Measurements from ENCODE around the gene VPS29. TPM values are rescaled to one million over a fixed set of nuclear protein-coding genes. Genes with fewer than 3 reads are reported as not detected.

VPS29 gene
- total RNA-seq, 1 donor = 51.4 TPM

DNA sequence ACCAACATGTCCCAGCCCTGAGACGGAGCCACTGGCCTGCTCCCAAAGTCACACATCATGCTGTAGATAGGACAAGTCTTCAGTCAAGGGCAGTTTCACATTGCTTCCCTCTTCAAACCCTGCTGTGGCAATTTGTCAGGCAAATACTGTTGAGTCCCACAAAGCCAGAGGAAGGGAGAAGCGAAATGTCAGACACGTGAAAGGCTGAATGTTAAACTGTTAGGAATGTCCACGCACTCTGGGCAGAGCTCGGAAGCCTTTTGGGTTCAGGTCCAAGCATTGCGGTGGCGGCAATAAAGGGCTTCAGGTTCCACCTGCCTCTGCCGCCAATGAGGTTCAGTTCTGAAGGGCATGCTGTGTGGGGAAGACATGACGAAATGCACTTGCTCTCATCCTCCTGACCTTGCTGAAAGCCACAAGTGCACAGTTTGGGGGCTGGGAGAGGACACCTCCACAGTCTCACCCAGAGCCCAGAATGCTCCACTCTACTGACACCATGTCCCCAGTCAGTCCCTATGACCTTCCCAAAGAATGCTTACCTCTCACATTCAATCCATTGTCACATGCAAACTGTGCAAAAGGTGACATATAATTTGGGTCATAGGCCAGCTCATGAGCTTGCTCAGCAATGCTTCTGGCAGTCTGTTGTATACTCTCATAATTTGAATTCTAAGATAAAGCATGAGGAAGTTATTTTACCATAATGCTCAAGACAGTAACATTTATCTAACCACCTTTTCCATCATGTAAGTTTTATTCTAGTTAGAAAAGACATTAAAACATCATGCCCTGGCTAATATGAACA, 35.9 kb upstream of the VPS29 start:
- Histone ChIP-seq H3K36me3 (ENCODE audit: insufficient read depth, low read length) (peaks cover 15% of the 10 kb centered on the region), H3K9me3 (ENCODE audit: low read depth, low read length) (no peaks in the 10 kb centered on the region), H3K27ac (ENCODE audit: low read depth, low read length) (no peak overlapping the region), H2AFZ (ENCODE audit: low read length) (no peak overlapping the region), H4K20me1 (ENCODE audit: insufficient read depth, low read length) (peaks cover 7% of the 10 kb centered on the region), H3K79me2 (ENCODE audit: insufficient read depth, low read length) (no peaks in the 10 kb centered on the region), H3K4me1 (ENCODE audit: insufficient read depth, low read length) (peaks cover 6% of the 10 kb centered on the region), H3K4me2 (ENCODE audit: insufficient read depth, low read length) (no peak overlapping the region), H3K27me3 (ENCODE audit: insufficient read depth, low read length) (no peaks in the 10 kb centered on the region), H3K4me3 (ENCODE audit: insufficient read depth, low read length) (no peak overlapping the region)
- no peak for TF ChIP-seq CTCF (IDR thresholded peaks at IDR 0.05; ENCODE audit: extremely low read depth, low read depth, low read length)
- DNase-seq (ENCODE audit: insufficient read length, low spot score, missing footprints) = no peak

- no peak overlapping the region for H3K4me2 ChIP-seq (ENCODE audit: insufficient read depth, low read length)
- no peak overlapping the region for H3K27ac ChIP-seq (ENCODE audit: low read depth, low read length)
- H3K79me2 ChIP-seq (ENCODE audit: insufficient read depth, low read length) = no peaks in the 10 kb centered on the region
- TF ChIP-seq CTCF (IDR thresholded peaks at IDR 0.05; ENCODE audit: extremely low read depth, low read depth, low read length) = no peak
- H3K36me3 ChIP-seq (ENCODE audit: insufficient read depth, low read length) = peaks cover 15% of the 10 kb centered on the region
- no peaks in the 10 kb centered on the region for H3K27me3 ChIP-seq (ENCODE audit: insufficient read depth, low read length)
- H3K4me3 ChIP-seq (ENCODE audit: insufficient read depth, low read length) = no peak overlapping the region
- peaks cover 14% of the 10 kb centered on the region for H3K4me1 ChIP-seq (ENCODE audit: insufficient read depth, low read length)
- no peaks in the 10 kb centered on the region for H3K9me3 ChIP-seq (ENCODE audit: low read depth, low read length)
- peaks cover 13% of the 10 kb centered on the region for H4K20me1 ChIP-seq (ENCODE audit: insufficient read depth, low read length)
- no peak overlapping the region for H2AFZ ChIP-seq (ENCODE audit: low read length)
- DNase-seq (ENCODE audit: insufficient read length, low spot score, missing footprints) = no peak
These were observed 35.1 kb upstream of the VPS29 start for GRCh38 chr12:110536834-110537604.

GRCh38 chr12:110534811-110535210, 32.9 kb upstream of the VPS29 start:
- no peak overlapping the region for H3K4me2 ChIP-seq (ENCODE audit: insufficient read depth, low read length)
- no peak for TF ChIP-seq CTCF (IDR thresholded peaks at IDR 0.05; ENCODE audit: extremely low read depth, low read depth, low read length)
- H4K20me1 ChIP-seq (ENCODE audit: insufficient read depth, low read length) = peaks cover 17% of the 10 kb centered on the region
- no peak overlapping the region for H2AFZ ChIP-seq (ENCODE audit: low read length)
- H3K4me1 ChIP-seq (ENCODE audit: insufficient read depth, low read length) = peaks cover 19% of the 10 kb centered on the region
- peaks cover 15% of the 10 kb centered on the region for H3K36me3 ChIP-seq (ENCODE audit: insufficient read depth, low read length)
- H3K4me3 ChIP-seq (ENCODE audit: insufficient read depth, low read length) = no peak overlapping the region
- H3K9me3 ChIP-seq (ENCODE audit: low read depth, low read length) = no peaks in the 10 kb centered on the region
- H3K27me3 ChIP-seq (ENCODE audit: insufficient read depth, low read length) = no peaks in the 10 kb centered on the region
- H3K27ac ChIP-seq (ENCODE audit: low read depth, low read length) = no peak overlapping the region
- DNase-seq (ENCODE audit: insufficient read length, low spot score, missing footprints) = no peak
- no peaks in the 10 kb centered on the region for H3K79me2 ChIP-seq (ENCODE audit: insufficient read depth, low read length)

- H3K36me3 ChIP-seq (ENCODE audit: insufficient read depth, low read length) = peaks cover 11% of the 10 kb centered on the region
- DNase-seq (ENCODE audit: insufficient read length, low spot score, missing footprints) = no peak
These were observed 31.7 kb upstream of the VPS29 start for GRCh38 chr12:110533607-110534006.

More at GRCh38 chr12:110533607-110534006, 31.7 kb upstream of the VPS29 start:
- no peak overlapping the region for H3K4me2 ChIP-seq (ENCODE audit: insufficient read depth, low read length)
- no peaks in the 10 kb centered on the region for H3K9me3 ChIP-seq (ENCODE audit: low read depth, low read length)
- H3K4me1 ChIP-seq (ENCODE audit: insufficient read depth, low read length) = peaks cover 19% of the 10 kb centered on the region
- no peak overlapping the region for H2AFZ ChIP-seq (ENCODE audit: low read length)
- H4K20me1 ChIP-seq (ENCODE audit: insufficient read depth, low read length) = peaks cover 16% of the 10 kb centered on the region
- no peaks in the 10 kb centered on the region for H3K27me3 ChIP-seq (ENCODE audit: insufficient read depth, low read length)
- H3K4me3 ChIP-seq (ENCODE audit: insufficient read depth, low read length) = no peak overlapping the region
- H3K27ac ChIP-seq (ENCODE audit: low read depth, low read length) = no peak overlapping the region
- TF ChIP-seq CTCF (IDR thresholded peaks at IDR 0.05; ENCODE audit: extremely low read depth, low read depth, low read length) = no peak
- no peaks in the 10 kb centered on the region for H3K79me2 ChIP-seq (ENCODE audit: insufficient read depth, low read length)

Data from osteoblast (primary cell).